K562 (cell line): Measurements from ENCODE around the gene ZFPM1. TPM values are rescaled to one million over a fixed set of nuclear protein-coding genes. Genes with fewer than 3 reads are reported as not detected.
A peak's percentile ranks its signal among the peaks of the same experiment; 100 is the strongest.

Source experiments
- CUX1 ChIP-seq: fragments of 200-800 bp; sonication (Bioruptor generic); IDR thresholded peaks from 2 replicates; pipeline ENCODE4 v1.6.1; 2016; ENCODE audit warnings: missing genetic modification characterization, missing compliant biosample characterization
- DPF2 ChIP-seq: fragments of 450-650 bp; IDR thresholded peaks from 2 replicates; pipeline ENCODE4 v1.6.1; 2016
- EWSR1 ChIP-seq: fragments of 450-650 bp; IDR thresholded peaks from 2 replicates; pipeline ENCODE4 v1.6.1; 2018; ENCODE audit warnings: borderline replicate concordance, mild to moderate bottlenecking, low read depth, moderate library complexity; ENCODE audit not compliant: partially characterized antibody
- KAT7 ChIP-seq: sonication (generic); formaldehyde crosslinking; IDR thresholded peaks from 2 replicates; pipeline ENCODE4 v1.8.0; 2022; ENCODE audit warnings: missing genetic modification reagents, mild to moderate bottlenecking, borderline replicate concordance
- MAX ChIP-seq: sonication (generic); formaldehyde crosslinking; IDR thresholded peaks from 2 replicates; pipeline ENCODE4 v1.9.0; 2022; ENCODE audit warnings: mild to moderate bottlenecking, missing genetic modification reagents
- MBD2 ChIP-seq: sonication (generic); IDR thresholded peaks from 2 replicates; pipeline ENCODE4 v1.6.1; 2016; ENCODE audit warnings: low read depth, borderline replicate concordance
- MYBL2 ChIP-seq, 2 experiments: fragments of 450-650 bp in 1 of 2; sonication (generic) in 1 of 2; formaldehyde crosslinking in 1 of 2; IDR thresholded peaks; 2 replicates each; pipeline versions ENCODE4 v1.6.1 to v1.8.1; 2017 to 2022; ENCODE audit warnings: borderline replicate concordance in 1 of 2, inconsistent platforms in 1 of 2, low read depth in 1 of 2, mild to moderate bottlenecking in 1 of 2, missing genetic modification reagents in 1 of 2, moderate library complexity in 1 of 2
- NKRF ChIP-seq: fragments of 450-650 bp; IDR thresholded peaks from 2 replicates; pipeline ENCODE4 v1.6.1; 2016; ENCODE audit warnings: borderline replicate concordance
- NR0B1 ChIP-seq: fragments of 450-650 bp; IDR thresholded peaks from one replicate; pipeline ENCODE4 v1.6.1; 2018; ENCODE audit warnings: mild to moderate bottlenecking, moderate library complexity; ENCODE audit not compliant: partially characterized antibody
- SIN3A ChIP-seq, 2 experiments: fragments of 150-350 bp in 1 of 2; IDR thresholded peaks; 2 replicates each; pipeline ENCODE4 v1.6.1; 2011 to 2016; ENCODE audit warnings: borderline replicate concordance in 2 of 2, low read depth in 2 of 2, low read length in 2 of 2, mild to moderate bottlenecking in 2 of 2, moderate library complexity in 2 of 2; ENCODE audit not compliant: control insufficient read depth in 1 of 2
- SIRT6 ChIP-seq: IDR thresholded peaks from one replicate; pipeline ENCODE4 v1.6.1; 2012; ENCODE audit warnings: low read depth, mild to moderate bottlenecking, control low read depth, inconsistent platforms, low read length, moderate library complexity
- ZNF217 ChIP-seq: sonication (generic); formaldehyde crosslinking; IDR thresholded peaks from 2 replicates; pipeline ENCODE4 v1.8.0; 2022; ENCODE audit warnings: mild to moderate bottlenecking, missing genetic modification reagents
- ZNF449 ChIP-seq: fragments of 250-450 bp; sonication (Bioruptor Pico); IDR thresholded peaks from 2 replicates; pipeline ENCODE4 v1.8.0; 2022; ENCODE audit warnings: moderate library complexity, mild to moderate bottlenecking, inconsistent platforms
- ZNF785 ChIP-seq: fragments of 250-450 bp; sonication (Bioruptor Pico); IDR thresholded peaks from 2 replicates; pipeline ENCODE4 v1.4.0; 2020; ENCODE audit warnings: mild to moderate bottlenecking
- polyA plus RNA-seq, 8 experiments: library from polyadenylated mRNA; depleted of rRNA in 4 of 8; stranded (reverse) in 5 of 8; unstranded in 3 of 8; fragments of >200 nt; fragmentation: Nextera tagmentation in 2 of 8; fragmentation: Illumina TruSeq in 1 of 8; extraction: Ambion mirVana in 2 of 8; extraction: Trizol in 1 of 8; gene quantifications; 2 replicates each; pipeline versions ENCODE4 v1.2.1 to v1.2.3, GENCODE V29; 2011 to 2014; ENCODE audit warnings: inconsistent platforms in 1 of 8, missing spikeins in 1 of 8
- total RNA-seq, 7 experiments: library from RNA; depleted of rRNA in 6 of 7; stranded (reverse); fragments of >200 nt in 6 of 7; fragmentation: Illumina TruSeq in 2 of 7; extraction: Trizol in 2 of 7; gene quantifications; 2 replicates each; pipeline versions ENCODE4 v1.2.1 to v1.2.3, GENCODE V29; 2011 to 2021; ENCODE audit warnings: low replicate concordance in 1 of 7

ZFPM1 gene
- total and polyA plus RNA-seq, 9 of the 15 experiments (the other 6 are each of a cell fraction or from before 2014, with no cell fraction given): 0.03 to 35.9 (median 1.4) TPM

GRCh38 chr16:88497561-88498462 is 44.7 kb downstream of the ZFPM1 start (continued):
- no peak for TF ChIP-seq CUX1 (CRISPR knock-in tag)
- no peak for TF ChIP-seq ZNF785 (CRISPR knock-in tag)
- no peak for TF ChIP-seq MYBL2 (IDR thresholded peaks at IDR 0.05; ENCODE audit: low read depth)
- TF ChIP-seq MYBL2 (CRISPR knock-in tag; IDR thresholded peaks at IDR 0.05; ENCODE audit: borderline replicate concordance): no peak
- TF ChIP-seq NR0B1: no peak
- TF ChIP-seq DPF2: peak; percentile 93
- no peak for TF ChIP-seq EWSR1
- TF ChIP-seq MAX (CRISPR knock-in tag): no peak; the same call in 1 of the 2 replicates
- TF ChIP-seq ZNF449 (CRISPR knock-in tag): no peak; the same call in 1 of the 2 replicates
- no peak; the same call in 1 of the 2 replicates for TF ChIP-seq KAT7 (CRISPR knock-in tag)
- no peak for TF ChIP-seq SIN3A (IDR thresholded peaks at IDR 0.05; ENCODE audit: borderline replicate concordance in 2 of 2, control insufficient read depth in 1 of 2, low read depth in 2 of 2, low read length in 2 of 2)
- no peak for TF ChIP-seq ZNF217 (CRISPR knock-in tag)
- no peak for TF ChIP-seq SIRT6
- no peak for TF ChIP-seq NKRF
- peak; percentile 82; the same call in 1 of the 2 replicates for TF ChIP-seq MBD2
